OCI-LY1 (cell line): Measurements from ENCODE around the gene STX2.

Source experiments
- CTCF ChIP-seq: fragments of 200-600 bp; sonication (generic), shearing (Covaris generic); IDR thresholded peaks from 2 replicates; pipeline ENCODE4 v1.5.1; 2017; ENCODE audit warnings: mild to moderate bottlenecking, antibody characterized with exemption, low read length, moderate library complexity, mixed read lengths
- EZH2 ChIP-seq: fragments of 200-600 bp; sonication (generic), shearing (Covaris generic); IDR thresholded peaks from 2 replicates; pipeline ENCODE4 v1.8.0; 2017; ENCODE audit warnings: borderline replicate concordance, mixed run types, mild to moderate bottlenecking, antibody characterized with exemption, low read length, moderate library complexity, mixed read lengths

GRCh38 chr12:130792821-130793553 is 46.1 kb downstream of the STX2 start:
- no peak for TF ChIP-seq CTCF
- no peak for TF ChIP-seq EZH2
